ENCODE data around the gene HIP1R.

GRCh38 chr12:122849352-122850047 lies 14.2 kb downstream of the HIP1R start:
- TF ChIP-seq CTCF (conservative IDR thresholded peaks at IDR 0.05; ENCODE audit: low read depth, low read length) (no peak), MXI1 (IDR thresholded peaks at IDR 0.05; ENCODE audit: borderline replicate concordance, low read depth, low read length) (no peak), POLR2A (IDR thresholded peaks at IDR 0.05; ENCODE audit: low read depth, low read length) (no peak), RAD21 (IDR thresholded peaks at IDR 0.05; ENCODE audit: low read length) (no peak), USF2 (IDR thresholded peaks at IDR 0.05; ENCODE audit: low read depth, low read length) (no peak), CEBPB (IDR thresholded peaks at IDR 0.05; ENCODE audit: low read depth, low read length) (no peak), MAFK (IDR thresholded peaks at IDR 0.05; ENCODE audit: low read depth, low read length) (no peak), CHD1 (IDR thresholded peaks at IDR 0.05; ENCODE audit: low read depth, low read length) (no peak), MAZ (IDR thresholded peaks at IDR 0.05; ENCODE audit: borderline replicate concordance, low read depth, low read length) (no peak), BHLHE40 (IDR thresholded peaks at IDR 0.05; ENCODE audit: low read depth, low read length) (no peak)

Data from IMR-90 (cell line).